Neuronal stem cell (in vitro differentiated cells): ENCODE results near the gene NFIX.

Source experiments
- DNase-seq: peaks from one replicate; pipeline ENCODE4 v3.0.0-alpha.2; 2013; ENCODE audit warnings: low spot score
- H2AFZ ChIP-seq: one replicate; pipeline ENCODE4 v1.6.1; 2013; ENCODE audit warnings: mild to moderate bottlenecking, low read length, inconsistent platforms
- H2AK5ac ChIP-seq: 2 replicates; pipeline ENCODE4 v1.6.1; 2013; ENCODE audit warnings: low read depth, mild to moderate bottlenecking, inconsistent platforms, low read length, moderate library complexity, mixed read lengths
- H2BK120ac ChIP-seq: 2 replicates; pipeline ENCODE4 v1.6.1; 2013; ENCODE audit warnings: low read depth, mild to moderate bottlenecking, inconsistent platforms, low read length, moderate library complexity, mixed read lengths
- H2BK12ac ChIP-seq: one replicate; pipeline ENCODE4 v1.6.1; 2013; ENCODE audit warnings: low read length, inconsistent platforms
- H2BK15ac ChIP-seq: 2 replicates; pipeline ENCODE4 v1.6.1; 2013; ENCODE audit warnings: mild to moderate bottlenecking, low read length, inconsistent platforms, mixed read lengths
- H2BK5ac ChIP-seq: one replicate; pipeline ENCODE4 v1.6.1; 2013; ENCODE audit warnings: inconsistent platforms, mild to moderate bottlenecking, low read length, moderate library complexity
- H3K14ac ChIP-seq: one replicate; pipeline ENCODE4 v1.6.1; 2013; ENCODE audit warnings: low read length, inconsistent platforms
- H3K18ac ChIP-seq: 2 replicates; pipeline ENCODE4 v1.6.1; 2013; ENCODE audit warnings: low read length, inconsistent platforms
- H3K23ac ChIP-seq: 2 replicates; pipeline ENCODE4 v1.6.1; 2013; ENCODE audit warnings: low read depth, mild to moderate bottlenecking, mixed read lengths, low read length, inconsistent platforms; ENCODE audit not compliant: poor library complexity
- H3K27ac ChIP-seq: replicated peaks from 3 replicates; pipeline ENCODE4 v1.5.1; 2013; ENCODE audit warnings: low read length, inconsistent platforms
- H3K27me3 ChIP-seq, 3 experiments: 2 replicates each; pipeline ENCODE4 v1.6.1; 2013; ENCODE audit warnings: low read length in 3 of 3, mild to moderate bottlenecking in 2 of 3, inconsistent platforms in 1 of 3, low read depth in 1 of 3, mixed read lengths in 1 of 3, moderate library complexity in 1 of 3; ENCODE audit not compliant: control insufficient read depth in 3 of 3, insufficient read depth in 3 of 3
- H3K36me3 ChIP-seq, 2 donors: replicated peaks in 1 of 2; 2 replicates each; pipeline ENCODE4 v1.6.1; 2013; ENCODE audit warnings: low read length in 2 of 2; ENCODE audit not compliant: control insufficient read depth in 2 of 2, insufficient read depth in 2 of 2
- H3K4ac ChIP-seq: 2 replicates; pipeline ENCODE4 v1.6.1; 2013; ENCODE audit warnings: inconsistent platforms, mild to moderate bottlenecking, low read length, moderate library complexity
- H3K4me1 ChIP-seq, 2 donors: 1 replicate in 1 of 2; 2 replicates in 1 of 2; pipeline ENCODE4 v1.6.1; 2013; ENCODE audit warnings: low read length in 2 of 2, low read depth in 1 of 2; ENCODE audit not compliant: control insufficient read depth in 2 of 2, insufficient read depth in 1 of 2
- H3K4me2 ChIP-seq: one replicate; pipeline ENCODE4 v1.6.1; 2013; ENCODE audit warnings: mild to moderate bottlenecking, low read length, inconsistent platforms; ENCODE audit not compliant: insufficient read depth, poor library complexity, severe bottlenecking
- H3K4me3 ChIP-seq, 2 donors: 2 replicates each; pipeline ENCODE4 v1.5.1; 2013; ENCODE audit warnings: low read length in 2 of 2, mild to moderate bottlenecking in 2 of 2, inconsistent platforms in 1 of 2, moderate library complexity in 1 of 2
- H3K79me1 ChIP-seq: one replicate; pipeline ENCODE4 v1.6.1; 2013; ENCODE audit warnings: low read depth, mild to moderate bottlenecking, inconsistent platforms, low read length, moderate library complexity
- H3K9ac ChIP-seq: one replicate; pipeline ENCODE4 v1.6.1; 2013; ENCODE audit warnings: mild to moderate bottlenecking, low read depth, low read length, inconsistent platforms; ENCODE audit not compliant: poor library complexity
- H3K9me3 ChIP-seq, 2 donors: replicated peaks in 1 of 2; 2 replicates each; pipeline versions ENCODE3 to v1.6.1; 2013; ENCODE audit warnings: low read length in 2 of 2, mild to moderate bottlenecking in 2 of 2, inconsistent platforms in 1 of 2, low read depth in 1 of 2, mixed read lengths in 1 of 2, moderate library complexity in 1 of 2; ENCODE audit not compliant: control insufficient read depth in 2 of 2, insufficient read depth in 1 of 2
- H4K8ac ChIP-seq: one replicate; pipeline ENCODE4 v1.6.1; 2013; ENCODE audit warnings: low read depth, mild to moderate bottlenecking, inconsistent platforms, low read length, moderate library complexity
- H4K91ac ChIP-seq: one replicate; pipeline ENCODE4 v1.6.1; 2013; ENCODE audit warnings: low read length, low read depth, mild to moderate bottlenecking, inconsistent platforms; ENCODE audit not compliant: poor library complexity
- WGBS, 2 donors: extraction: QIAGEN DNeasy Blood & Tissue Kit; methylation state at CpG; one replicate each; pipeline ENCODE4 v1.1.7; 2013; ENCODE audit warnings: missing lambda C conversion rate in 2 of 2, mixed read lengths in 1 of 2; ENCODE audit not compliant: insufficient read length in 2 of 2, insufficient replicate concordance in 1 of 2; ENCODE audit errors: extremely low coverage in 2 of 2; 5-methylcytosine and 5-hydroxymethylcytosine counted together

The NFIX gene

DNA sequence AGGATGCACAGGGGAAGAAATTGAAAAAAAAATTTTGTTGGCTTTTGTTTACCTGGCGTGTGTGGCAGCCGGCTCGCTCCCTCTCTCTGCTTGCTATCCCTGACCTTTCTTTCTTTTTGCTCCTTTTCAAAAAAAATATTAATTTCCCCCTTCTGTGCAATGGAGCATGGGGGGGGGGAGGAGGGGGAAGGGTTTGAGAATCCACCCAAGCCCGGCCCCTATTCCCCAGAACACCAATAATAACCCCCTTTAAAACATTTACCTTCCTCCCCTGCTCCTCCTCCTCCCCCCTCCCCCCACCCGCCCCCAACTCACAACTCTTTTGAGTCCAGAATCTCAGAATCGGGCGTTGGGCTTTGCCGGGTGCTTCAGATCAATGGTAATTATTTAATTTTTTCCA is 28.4 kb downstream of the NFIX start:
- H2BK15ac ChIP-seq: no peak overlapping the region
- H2BK5ac ChIP-seq: no peak overlapping the region
- peaks cover 47 to 99% (median 97%) of the 10 kb centered on the region in 3 experiments for H3K27me3 ChIP-seq
- no peaks in the 10 kb centered on the region for H3K79me1 ChIP-seq
- H2BK12ac ChIP-seq: no peak overlapping the region
- H2AK5ac ChIP-seq: no peak overlapping the region
- peaks cover 4 to 8% of the 10 kb centered on the region in 2 donors for H3K4me1 ChIP-seq
- H2AFZ ChIP-seq: no peak overlapping the region
- peaks cover 0 to 2% of the 10 kb centered on the region in 2 donors for H3K9me3 ChIP-seq
- H3K36me3 ChIP-seq: no peaks in the 10 kb centered on the region
- H4K91ac ChIP-seq: no peak overlapping the region
- no peak overlapping the region for H3K4ac ChIP-seq
- no CpG with 5 or more reads among the region's 8 CpGs for WGBS, 2 donors
- no peak for DNase-seq
- H4K8ac ChIP-seq: no peak overlapping the region
- H3K27ac ChIP-seq: no peak overlapping the region
- no peak overlapping the region for H3K4me2 ChIP-seq
- H3K9ac ChIP-seq: no peak overlapping the region
- H3K14ac ChIP-seq: no peak overlapping the region
- H2BK120ac ChIP-seq: no peak overlapping the region
- no peak overlapping the region for H3K23ac ChIP-seq
- H3K18ac ChIP-seq: no peak overlapping the region
- H3K4me3 ChIP-seq: no peak overlapping the region

- Histone ChIP-seq H3K27me3 (peaks cover 46 to 99% (median 96%) of the 10 kb centered on the region in 3 experiments), H3K9ac (no peak overlapping the region), H4K8ac (no peak overlapping the region)
Measured at GRCh38 chr19:13024126-13024950, 29.1 kb downstream of the NFIX start.

GRCh38 chr19:13024951-13025697 is 29.8 kb downstream of the NFIX start:
- no peak overlapping the region for H2BK5ac ChIP-seq
- no peak overlapping the region for H2AFZ ChIP-seq
- H3K4ac ChIP-seq: no peak overlapping the region
- no peak overlapping the region for H3K18ac ChIP-seq
- H3K9me3 ChIP-seq: peaks cover 2 to 6% of the 10 kb centered on the region in 2 donors
- H2BK15ac ChIP-seq: no peak overlapping the region
- H3K79me1 ChIP-seq: no peaks in the 10 kb centered on the region
- peak overlapping the region; percentile 18 for H3K23ac ChIP-seq
- H3K4me3 ChIP-seq: no peak overlapping the region
- WGBS, 2 donors: no CpG with 5 or more reads among the region's 48 CpGs
- peaks cover 4 to 5% of the 10 kb centered on the region in 2 donors for H3K4me1 ChIP-seq
- no peak overlapping the region for H3K27ac ChIP-seq
- no peak for DNase-seq
- no peak overlapping the region for H2AK5ac ChIP-seq
- H3K36me3 ChIP-seq: no peaks in the 10 kb centered on the region
- no peak overlapping the region for H3K9ac ChIP-seq
- no peak overlapping the region for H3K4me2 ChIP-seq
- peaks cover 46 to 99% (median 97%) of the 10 kb centered on the region in 3 experiments for H3K27me3 ChIP-seq
- no peak overlapping the region for H2BK120ac ChIP-seq
- H4K91ac ChIP-seq: no peak overlapping the region
- H4K8ac ChIP-seq: no peak overlapping the region
- no peak overlapping the region for H2BK12ac ChIP-seq
- no peak overlapping the region for H3K14ac ChIP-seq

More at GRCh38 chr19:13024126-13024950, 29.1 kb downstream of the NFIX start:
- Histone ChIP-seq H3K79me1 (no peaks in the 10 kb centered on the region), H2BK120ac (no peak overlapping the region), H2BK5ac (no peak overlapping the region), H3K27ac (no peak overlapping the region), H3K9me3 (peaks cover under 1 to 2% of the 10 kb centered on the region in 2 donors), H3K18ac (no peak overlapping the region), H2AFZ (no peak overlapping the region), H3K36me3 (no peaks in the 10 kb centered on the region), H4K91ac (no peak overlapping the region), H3K4me3 (no peak overlapping the region), H2AK5ac (no peak overlapping the region), H3K14ac (no peak overlapping the region), H2BK15ac (no peak overlapping the region), H3K4me2 (no peak overlapping the region), H3K4ac (no peak overlapping the region), H2BK12ac (no peak overlapping the region), H3K4me1 (peaks cover 4 to 8% of the 10 kb centered on the region in 2 donors), H3K23ac (peak overlapping the region; percentile 76)
- DNase-seq: no peak
- WGBS, 2 donors: no CpG with 5 or more reads among the region's 37 CpGs
